GM12874 (cell line): ENCODE results near the gene SPG21.

Source experiments
- TF ChIP-seq, protein P1 (sequence below): IDR thresholded peaks from 2 replicates; pipeline ENCODE4 v1.5.1; 2011; ENCODE audit warnings: low read depth, mild to moderate bottlenecking, control low read depth, low read length, moderate library complexity; ENCODE audit not compliant: insufficient read depth

Gene SPG21

DNA sequence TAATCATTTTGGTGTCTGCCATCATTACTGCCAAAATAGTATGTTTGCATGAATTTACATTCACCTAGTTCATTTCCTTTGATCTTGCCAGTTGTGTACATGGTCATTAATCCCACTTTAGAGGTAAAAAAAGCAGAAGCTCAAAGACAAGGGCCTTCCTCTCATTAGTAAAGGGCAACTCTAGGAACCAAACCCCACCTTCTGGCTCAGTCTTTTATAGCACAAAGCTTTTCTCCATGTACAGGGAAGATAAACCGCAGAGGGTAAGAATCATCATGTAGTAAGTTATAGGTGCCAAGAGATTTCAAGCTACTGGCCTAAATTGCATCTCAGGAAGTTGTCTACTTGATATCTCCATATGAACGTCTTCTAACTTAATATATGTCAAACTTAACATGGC lies 19.3 kb upstream of the SPG21 start:
- TF ChIP-seq, protein P1, sequence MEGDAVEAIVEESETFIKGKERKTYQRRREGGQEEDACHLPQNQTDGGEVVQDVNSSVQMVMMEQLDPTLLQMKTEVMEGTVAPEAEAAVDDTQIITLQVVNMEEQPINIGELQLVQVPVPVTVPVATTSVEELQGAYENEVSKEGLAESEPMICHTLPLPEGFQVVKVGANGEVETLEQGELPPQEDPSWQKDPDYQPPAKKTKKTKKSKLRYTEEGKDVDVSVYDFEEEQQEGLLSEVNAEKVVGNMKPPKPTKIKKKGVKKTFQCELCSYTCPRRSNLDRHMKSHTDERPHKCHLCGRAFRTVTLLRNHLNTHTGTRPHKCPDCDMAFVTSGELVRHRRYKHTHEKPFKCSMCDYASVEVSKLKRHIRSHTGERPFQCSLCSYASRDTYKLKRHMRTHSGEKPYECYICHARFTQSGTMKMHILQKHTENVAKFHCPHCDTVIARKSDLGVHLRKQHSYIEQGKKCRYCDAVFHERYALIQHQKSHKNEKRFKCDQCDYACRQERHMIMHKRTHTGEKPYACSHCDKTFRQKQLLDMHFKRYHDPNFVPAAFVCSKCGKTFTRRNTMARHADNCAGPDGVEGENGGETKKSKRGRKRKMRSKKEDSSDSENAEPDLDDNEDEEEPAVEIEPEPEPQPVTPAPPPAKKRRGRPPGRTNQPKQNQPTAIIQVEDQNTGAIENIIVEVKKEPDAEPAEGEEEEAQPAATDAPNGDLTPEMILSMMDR = no peak; the same call in 1 of the 2 replicates

DNA sequence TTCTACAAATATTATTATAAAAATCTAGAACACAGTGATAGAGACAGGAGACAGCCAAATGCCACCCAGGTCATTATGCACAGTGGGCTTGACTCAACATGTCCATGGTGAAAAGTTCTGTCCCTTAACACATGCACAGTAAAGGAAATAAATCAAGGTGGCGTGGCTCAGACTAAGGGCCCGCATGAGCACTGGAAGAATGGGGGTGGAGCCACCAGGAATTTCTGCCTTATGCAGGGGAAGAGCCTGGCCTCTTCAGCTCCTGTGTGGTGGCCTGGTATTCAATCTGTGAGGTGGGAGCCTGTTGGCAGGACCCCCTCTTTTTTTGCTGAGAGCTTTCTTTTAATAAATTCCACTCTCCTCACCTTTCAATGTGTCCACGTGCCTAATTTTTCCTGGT lies 17.2 kb upstream of the SPG21 start:
- TF ChIP-seq, protein P1 = no peak

DNA sequence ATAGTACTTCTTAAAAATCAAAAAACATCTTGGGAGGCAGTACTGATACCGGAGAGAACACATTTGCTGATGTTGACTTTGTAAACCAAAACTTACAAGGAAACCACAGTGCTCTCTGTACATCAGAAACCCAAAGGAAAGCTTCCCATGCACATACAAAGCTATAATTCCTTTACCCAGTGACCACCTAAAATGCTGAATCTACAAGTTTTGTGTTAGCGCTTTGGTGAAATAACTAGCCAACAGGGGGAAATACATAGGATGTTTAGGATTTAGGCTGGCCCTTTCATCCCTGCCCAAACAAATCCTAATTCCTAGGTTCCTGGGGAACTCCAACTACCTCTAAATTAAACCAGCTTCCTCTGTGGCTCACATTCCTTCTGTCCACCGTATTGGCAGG lies 15.3 kb upstream of the SPG21 start:
- TF ChIP-seq, protein P1 = no peak

DNA sequence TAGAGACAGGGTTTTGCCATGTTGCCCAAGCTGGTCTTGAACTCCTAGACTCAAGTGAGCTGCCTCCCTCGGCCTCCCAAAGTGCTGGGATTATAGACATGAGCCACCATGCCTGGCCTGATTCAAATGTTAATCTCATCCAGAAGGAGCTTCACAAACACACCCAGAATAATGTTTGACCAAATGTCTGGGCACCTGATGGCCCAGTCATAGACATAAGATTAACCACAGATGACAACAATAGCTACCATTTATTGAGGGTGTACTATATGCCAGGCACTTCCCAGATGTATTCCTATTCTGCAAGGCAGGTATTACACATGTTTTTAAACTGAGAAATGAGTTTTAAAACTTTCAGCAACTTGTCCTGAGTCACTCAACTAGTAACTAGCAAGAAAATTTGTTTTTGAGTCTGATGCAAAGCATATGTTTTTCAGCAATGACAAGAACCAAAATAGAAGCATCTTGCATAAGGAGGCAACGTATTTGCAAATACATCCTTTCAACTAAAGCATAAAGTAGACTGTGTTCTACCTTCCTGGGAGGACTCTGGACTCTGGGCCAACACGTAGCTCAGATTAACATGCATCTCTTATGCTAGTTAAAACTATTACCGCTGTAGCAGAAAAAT lies 8.1 kb upstream of the SPG21 start:
- TF ChIP-seq, protein P1 = no peak

DNA sequence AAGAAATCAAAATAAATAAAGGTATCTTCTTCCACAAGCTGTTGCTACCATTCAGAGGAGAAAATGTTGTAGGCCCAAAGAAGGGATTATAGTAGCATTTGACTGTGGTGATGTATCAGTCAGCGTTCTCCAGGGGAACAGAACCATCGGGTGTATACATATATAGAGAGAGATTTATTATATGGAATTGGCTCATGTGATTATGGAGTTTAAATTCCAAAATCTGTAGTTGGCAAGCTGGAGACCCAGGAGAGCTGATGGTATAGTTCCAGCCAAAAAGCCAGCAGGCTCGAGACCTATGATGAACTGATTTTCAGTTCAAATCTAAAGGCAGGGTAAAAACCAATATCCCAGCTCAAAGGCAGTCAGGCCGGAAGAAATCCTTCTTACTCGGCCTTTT lies 7.4 kb upstream of the SPG21 start:
- TF ChIP-seq, protein P1 = no peak

DNA sequence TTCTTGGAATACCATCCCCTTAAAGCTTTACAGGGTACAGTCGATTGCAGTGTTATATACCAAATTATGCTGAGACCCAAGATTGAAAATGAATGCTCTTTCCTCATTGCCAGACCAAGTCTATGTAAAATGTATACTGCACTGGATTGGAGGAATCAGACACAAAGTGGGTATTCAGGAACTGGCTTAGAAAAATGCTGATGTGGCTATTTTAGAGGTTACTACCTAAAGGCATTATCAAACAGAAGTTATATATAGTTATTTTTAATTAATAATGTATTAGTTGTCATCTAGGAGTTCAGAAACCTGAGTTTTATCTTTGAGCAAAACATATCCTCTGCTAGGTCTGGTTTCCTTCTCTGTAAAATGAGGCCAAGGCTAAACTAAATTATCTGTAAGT lies 3.6 kb upstream of the SPG21 start:
- TF ChIP-seq, protein P1 = no peak

DNA sequence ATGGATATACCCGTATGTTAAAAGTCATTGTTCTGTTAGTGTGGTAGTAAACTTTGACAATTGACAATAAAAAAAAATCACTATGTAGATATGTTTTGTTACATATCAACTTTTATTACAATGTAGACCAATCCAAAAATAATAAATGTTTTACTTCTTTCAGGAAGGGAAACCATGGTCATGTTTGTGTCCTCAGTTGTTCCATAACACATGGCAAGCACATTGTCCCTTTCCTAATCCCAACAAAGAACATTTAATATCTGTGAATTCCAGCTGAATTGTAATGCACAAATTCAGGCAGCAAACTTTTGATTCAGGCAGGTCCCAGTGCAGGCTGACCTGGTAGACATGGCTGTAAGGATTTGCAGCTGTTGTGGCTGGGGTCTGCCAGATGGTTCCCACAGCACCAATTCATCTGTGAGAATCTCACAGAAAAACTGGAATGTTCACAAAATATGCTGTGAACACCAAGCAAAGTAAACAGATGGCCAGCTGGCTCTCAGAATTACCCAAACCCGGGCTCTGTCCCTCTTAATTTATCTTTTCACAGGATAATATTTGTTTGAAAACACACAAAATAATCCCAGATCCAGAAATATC lies 1.9 kb upstream of the SPG21 start:
- TF ChIP-seq, protein P1 = no peak

DNA sequence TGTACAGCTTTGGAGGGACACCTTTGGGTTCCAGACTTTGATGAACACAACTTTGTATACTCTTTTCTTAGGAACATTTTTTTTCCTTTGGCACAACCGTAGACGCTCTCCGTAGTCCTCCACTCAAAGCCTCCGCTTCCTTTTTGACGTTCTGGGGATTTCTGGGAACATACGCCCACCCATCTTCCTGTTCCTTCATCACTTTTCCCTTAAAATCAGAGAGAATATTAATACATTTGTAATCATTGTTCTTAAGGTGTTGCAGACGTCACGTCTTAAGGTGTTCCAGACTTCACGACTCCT lies 405 bp upstream of the SPG21 start:
- TF ChIP-seq, protein P1 = no peak
